Urothelium cell line (cell line): ENCODE data around the gene PLXNB1.
"Not testable (repeated sequence)": the region's sequence is repeated elsewhere in the genome, so short reads cannot be mapped to it uniquely, and the experiment has no call there.

Experiments used
- DNase-seq: peaks from one replicate; pipeline ENCODE4 v3.0.0; 2011; ENCODE audit warnings: low spot score, mixed read lengths
- FAIRE-seq: peaks from 2 replicates; lab custom pipeline; 2011; peaks lifted over from hg19 to GRCh38; lab: Jason Lieb, UNC

Gene PLXNB1

GRCh38 chr3:48429960-48430707 lies at the start of gene PLXNB1:
Gene PLXNB1, minus strand, starts transcription at chr3:48430086. Its CDS starts 5,475 bp downstream, at chr3:48424611.
- peak; percentile 65 for DNase-seq
- FAIRE-seq, result no peak

- DNase-seq (no peak), FAIRE-seq (no peak)
These were observed 49.0 kb upstream of the PLXNB1 start for GRCh38 chr3:48478626-48479555.

- no peak for DNase-seq
- FAIRE-seq, result no peak
These were observed 48.2 kb upstream of the PLXNB1 start for GRCh38 chr3:48477959-48478520.

GRCh38 chr3:48476426-48477053 lies 46.7 kb upstream of the PLXNB1 start:
- FAIRE-seq, result no peak

GRCh38 chr3:48475188-48475587 lies 45.3 kb upstream of the PLXNB1 start:
- DNase-seq (no peak), FAIRE-seq (no peak)

More at GRCh38 chr3:48476426-48477053, 46.7 kb upstream of the PLXNB1 start:
- DNase-seq, result no peak

- FAIRE-seq (no peak), DNase-seq (no peak)
These were observed 44.7 kb upstream of the PLXNB1 start for GRCh38 chr3:48474619-48475018.

GRCh38 chr3:48474031-48474430 lies 44.1 kb upstream of the PLXNB1 start:
- not testable (repeated sequence) for DNase-seq, FAIRE-seq

- no peak for DNase-seq
- FAIRE-seq, result no peak
These were observed 43.7 kb upstream of the PLXNB1 start for GRCh38 chr3:48473617-48473952.

GRCh38 chr3:48472923-48473616 lies 43.2 kb upstream of the PLXNB1 start:
- DNase-seq (peak; percentile 95), FAIRE-seq (peak; percentile 70)

GRCh38 chr3:48472673-48472922 lies 42.7 kb upstream of the PLXNB1 start:
- no peak for FAIRE-seq

GRCh38 chr3:48470286-48470685 lies 40.4 kb upstream of the PLXNB1 start:
- FAIRE-seq (no peak), DNase-seq (no peak)

More at GRCh38 chr3:48472673-48472922, 42.7 kb upstream of the PLXNB1 start:
- DNase-seq, result peak; percentile 55

- DNase-seq, result no peak
- FAIRE-seq, result no peak
These were observed 39.4 kb upstream of the PLXNB1 start for GRCh38 chr3:48469046-48469915.

GRCh38 chr3:48468329-48468731 lies 38.4 kb upstream of the PLXNB1 start:
- no peak for FAIRE-seq
- no peak for DNase-seq

- DNase-seq, result no peak
- FAIRE-seq, result no peak
These were observed 37.8 kb upstream of the PLXNB1 start for GRCh38 chr3:48467473-48468267.

GRCh38 chr3:48467110-48467454 lies 37.2 kb upstream of the PLXNB1 start:
- no peak for FAIRE-seq
- no peak for DNase-seq

- peak; percentile 68 for FAIRE-seq
- DNase-seq, result peak; percentile 17
These were observed 36.7 kb upstream of the PLXNB1 start for GRCh38 chr3:48466386-48467109.

GRCh38 chr3:48465531-48466378 lies 35.9 kb upstream of the PLXNB1 start:
- peak; percentile 96 for FAIRE-seq

GRCh38 chr3:48465237-48465530 lies 35.3 kb upstream of the PLXNB1 start:
- FAIRE-seq, result no peak
- no peak for DNase-seq

More at GRCh38 chr3:48465531-48466378, 35.9 kb upstream of the PLXNB1 start:
- DNase-seq, result peak; percentile 97
